T-helper 1 cell (primary cell): Measurements from ENCODE around the gene USP35.

Source experiments
- DNase-seq, 5 donors: peaks; one replicate each; pipeline ENCODE4 v3.0.0-alpha.2; 2012 to 2020
- total RNA-seq, 4 donors: gene quantifications; one replicate each; lab custom pipeline; 2026; lab: John Stamatoyannopoulos, UW

Gene USP35
- 17.7 to 27.7 (median 24.0) reads per million in 4 donors for total RNA-seq

DNA sequence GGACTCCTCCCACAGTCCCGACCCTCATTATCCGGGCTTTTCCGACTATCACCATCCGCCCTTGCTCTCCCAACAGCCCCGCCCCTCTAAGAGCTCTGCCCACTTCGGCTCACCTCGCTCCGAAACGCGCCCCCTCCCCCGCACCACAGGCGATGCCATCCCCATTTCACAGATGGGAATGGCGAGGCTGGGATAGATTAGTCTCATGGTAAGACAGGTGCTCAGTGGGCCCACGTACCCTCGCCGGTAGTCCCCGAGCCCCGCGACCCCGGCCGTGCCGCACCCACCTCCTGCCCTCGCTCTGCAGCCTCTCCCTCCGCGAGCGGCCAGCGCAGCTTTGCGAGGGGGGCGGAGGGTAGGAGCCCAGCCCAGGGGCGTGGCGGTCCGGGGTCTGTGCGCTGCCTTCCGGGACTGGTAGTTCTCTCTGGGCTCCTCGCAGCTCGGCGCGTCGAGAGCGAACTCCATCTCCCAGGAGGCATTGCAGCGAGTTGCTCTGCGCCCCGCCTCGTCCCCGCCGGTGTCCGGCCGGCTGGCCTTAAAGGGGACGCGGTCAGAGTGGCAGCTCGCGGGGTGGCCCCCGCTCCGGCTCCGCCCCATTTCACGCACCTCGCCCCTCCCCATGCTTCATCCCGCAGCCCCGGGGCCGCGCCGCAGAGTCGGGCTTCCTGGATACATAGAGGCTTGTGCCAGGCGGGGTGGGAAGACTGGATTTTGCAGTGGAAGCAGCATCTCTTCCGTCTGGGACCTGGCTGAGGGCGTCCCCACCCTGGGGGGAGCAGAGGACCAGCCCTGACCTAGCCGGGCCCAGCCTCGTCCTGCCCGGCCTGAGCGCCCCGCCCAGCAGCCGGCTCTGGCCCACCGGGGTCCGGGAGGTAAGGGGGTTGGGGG, at the start of gene USP35, which contains the start of gene KCTD21:
TSS of gene USP35 (plus strand) at position 634 of the 888 bp plus-strand sequence. CDS start 7,327 bp downstream, outside the sequence.
TSS of gene KCTD21 (minus strand) at position 341 of the 888 bp plus-strand sequence. CDS start 14,072 bp downstream, outside the sequence.
- peak; percentile 80 to 95 (median 85) for DNase-seq

GRCh38 chr11:78139422-78140391, 49.0 kb upstream of the USP35 start, which contains the start of gene ALG8:
ALG8 (minus strand) TSS chr11:78139626; CDS start chr11:78139588, 38 bp downstream.
- peak; percentile 89 to 97 (median 92) for DNase-seq

GRCh38 chr11:78140392-78141077, 48.2 kb upstream of the USP35 start:
- peak in 1 of 5 donors; percentile 10 for DNase-seq

DNA sequence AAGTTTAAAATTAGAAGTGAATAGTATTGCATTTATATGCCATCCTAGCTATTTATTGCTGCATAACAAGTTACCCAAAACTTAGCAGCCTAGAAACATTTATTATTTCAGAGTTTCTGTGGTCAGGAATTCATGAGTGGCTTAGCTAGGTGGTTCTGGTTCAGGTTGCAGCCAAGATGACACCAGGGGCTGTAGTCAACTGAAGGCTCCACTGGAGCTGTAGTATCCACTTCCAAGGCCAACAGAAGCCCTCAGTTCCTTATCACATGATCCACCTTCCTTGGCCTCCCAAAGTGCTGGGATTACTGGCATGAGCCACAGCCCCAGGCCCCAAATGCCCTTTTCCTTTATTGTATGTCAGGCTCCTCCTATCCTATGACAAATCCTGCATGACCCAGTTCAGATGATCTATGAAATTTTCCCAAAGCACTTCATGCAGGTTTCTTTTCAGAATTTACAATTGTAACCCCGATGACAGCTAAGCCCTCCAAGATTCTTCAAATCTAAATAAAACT, 43.2 kb upstream of the USP35 start:
- no peak for DNase-seq

- DNase-seq, result no peak
Observed at GRCh38 chr11:78147807-78148206, 40.9 kb upstream of the USP35 start.

GRCh38 chr11:78149646-78150045, 39.1 kb upstream of the USP35 start:
- peak in 1 of 5 donors; percentile 22 for DNase-seq

DNA sequence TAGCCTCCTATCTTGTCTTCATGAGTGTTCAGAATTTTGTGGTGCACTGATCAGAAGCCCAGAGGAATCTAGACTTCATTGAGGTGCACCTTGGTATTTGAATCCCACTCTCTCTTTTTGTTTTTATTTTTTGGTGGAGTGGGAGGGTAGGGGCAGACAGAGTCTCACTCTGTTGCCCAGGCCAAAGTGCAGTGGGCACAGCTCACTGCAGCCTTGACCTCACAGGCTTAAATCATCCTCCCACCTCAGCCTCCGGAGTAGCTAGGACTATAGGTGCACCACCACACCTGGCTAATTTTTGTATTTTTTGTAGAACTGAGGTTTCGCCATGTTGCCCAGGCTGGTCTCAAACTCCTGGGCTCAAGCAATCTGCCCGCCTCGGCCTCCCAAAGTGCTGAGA, 38.4 kb upstream of the USP35 start:
- DNase-seq, result no peak

- no peak for DNase-seq
Observed at GRCh38 chr11:78150754-78151153, 38.0 kb upstream of the USP35 start.

DNA sequence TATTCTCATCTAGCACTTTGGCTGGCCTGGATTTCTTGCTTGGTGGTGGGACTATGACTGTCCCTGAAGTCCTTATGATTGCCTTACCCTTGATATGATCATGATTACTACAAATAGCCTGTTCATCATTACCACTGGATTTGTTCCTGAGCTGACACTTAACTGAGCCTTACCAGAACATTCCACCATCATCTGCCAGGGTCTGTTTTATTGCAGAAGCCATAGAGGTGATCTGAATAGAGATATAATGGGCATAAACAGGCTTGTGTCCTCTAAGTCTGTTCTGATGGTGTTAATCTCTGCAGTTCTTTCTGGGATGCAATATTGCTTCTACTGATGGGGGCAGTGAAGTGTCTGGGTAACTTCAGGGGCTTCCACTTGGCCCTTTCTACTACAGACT, 36.9 kb upstream of the USP35 start:
- DNase-seq, result no peak

- DNase-seq, result no peak
Observed at GRCh38 chr11:78156127-78156844, 32.4 kb upstream of the USP35 start.

DNA sequence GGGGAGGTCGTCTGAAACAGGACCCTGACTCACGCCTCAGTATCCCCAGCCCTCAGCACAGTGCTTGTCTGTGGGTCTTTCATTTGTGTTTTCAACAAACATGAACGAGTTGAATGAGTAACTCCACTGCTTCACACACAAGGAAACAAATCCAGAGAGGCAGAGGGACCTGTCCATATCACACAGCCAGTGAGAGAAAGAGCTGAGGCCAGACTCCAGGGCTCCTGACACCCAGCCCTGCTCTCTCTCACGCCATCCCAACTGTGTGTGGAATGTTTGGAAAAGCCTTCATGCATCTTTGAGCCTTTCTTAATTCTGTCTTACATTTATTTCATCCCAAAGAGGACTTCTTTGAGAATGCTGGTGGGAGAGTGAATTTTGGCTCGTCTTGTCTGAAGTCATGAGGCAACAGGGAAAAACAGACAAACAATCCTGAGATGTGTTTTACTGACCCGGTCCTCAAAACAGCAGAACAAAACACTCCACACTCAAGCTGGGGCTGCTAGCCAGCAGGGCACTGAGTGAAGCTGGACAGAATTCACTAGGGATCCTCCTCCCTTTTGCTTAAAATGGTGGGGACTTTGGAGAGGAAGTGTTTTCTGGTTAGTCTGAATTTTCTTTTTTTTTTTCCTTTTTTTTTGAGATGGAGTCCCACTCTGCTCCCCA, 29.6 kb upstream of the USP35 start:
- no peak for DNase-seq

DNA sequence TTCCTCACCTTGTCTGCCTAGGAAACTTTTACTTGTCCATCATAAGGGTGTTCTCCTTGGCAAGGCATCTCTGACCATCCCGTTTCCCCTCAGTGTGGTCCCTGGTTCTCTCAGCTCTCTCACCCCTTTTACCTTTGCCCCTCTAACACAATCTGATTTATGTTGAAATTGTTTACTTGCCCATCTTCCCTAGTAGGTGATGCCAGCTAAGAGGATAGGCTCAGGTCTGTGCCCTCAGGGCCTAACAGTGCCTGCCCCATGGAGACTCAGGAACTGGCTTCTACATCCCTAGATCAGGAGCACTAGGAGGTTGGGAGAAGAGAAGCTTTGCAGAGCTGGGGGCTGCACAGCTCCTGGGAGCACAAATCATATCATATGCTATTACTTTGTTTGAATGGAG, 28.2 kb upstream of the USP35 start:
- no peak for DNase-seq

DNA sequence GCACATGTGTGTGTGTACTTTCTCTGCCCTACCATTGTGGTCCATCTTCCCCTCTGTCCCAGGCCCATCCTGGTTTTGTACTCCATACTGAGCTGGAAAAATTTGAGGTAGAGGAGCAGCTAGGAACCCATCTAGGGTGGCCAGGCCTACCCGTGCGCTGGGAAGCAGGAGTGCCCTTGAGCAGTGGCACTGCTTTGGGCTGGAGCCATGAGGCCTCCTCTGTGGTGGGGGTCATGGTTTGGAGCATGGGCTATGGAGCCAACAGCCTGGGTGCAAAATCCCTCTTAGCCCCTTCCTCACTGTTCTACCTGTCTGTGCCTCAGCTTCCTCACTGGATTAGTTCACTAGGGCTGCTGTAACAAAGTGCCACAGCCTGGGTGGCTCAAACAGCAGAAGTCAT, 27.4 kb upstream of the USP35 start:
- no peak for DNase-seq

GRCh38 chr11:78161962-78162371, 26.8 kb upstream of the USP35 start:
- DNase-seq, result no peak

DNA sequence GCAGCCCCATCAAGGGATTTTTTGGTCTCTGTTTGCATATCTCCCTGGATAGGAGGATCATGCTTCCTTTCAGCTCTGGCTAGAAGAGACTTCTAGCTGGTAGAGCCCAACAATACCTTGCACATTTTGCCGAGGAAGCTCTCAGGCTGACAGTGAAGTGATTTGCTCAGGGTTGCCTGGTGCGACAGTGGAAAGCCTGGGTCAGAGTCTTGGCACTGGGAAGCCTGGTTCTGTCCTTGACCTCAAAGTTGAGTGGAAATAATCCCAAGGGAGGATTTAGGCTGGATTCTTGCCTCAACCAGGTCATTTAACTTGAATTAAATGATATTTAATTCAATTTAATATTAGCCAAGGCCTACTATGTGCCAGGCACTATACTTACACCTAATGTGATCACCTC, 24.9 kb upstream of the USP35 start:
- DNase-seq, result no peak

GRCh38 chr11:78164471-78164870, 24.2 kb upstream of the USP35 start:
- no peak for DNase-seq

- no peak for DNase-seq
Observed at GRCh38 chr11:78166855-78167469, 21.8 kb upstream of the USP35 start.

DNA sequence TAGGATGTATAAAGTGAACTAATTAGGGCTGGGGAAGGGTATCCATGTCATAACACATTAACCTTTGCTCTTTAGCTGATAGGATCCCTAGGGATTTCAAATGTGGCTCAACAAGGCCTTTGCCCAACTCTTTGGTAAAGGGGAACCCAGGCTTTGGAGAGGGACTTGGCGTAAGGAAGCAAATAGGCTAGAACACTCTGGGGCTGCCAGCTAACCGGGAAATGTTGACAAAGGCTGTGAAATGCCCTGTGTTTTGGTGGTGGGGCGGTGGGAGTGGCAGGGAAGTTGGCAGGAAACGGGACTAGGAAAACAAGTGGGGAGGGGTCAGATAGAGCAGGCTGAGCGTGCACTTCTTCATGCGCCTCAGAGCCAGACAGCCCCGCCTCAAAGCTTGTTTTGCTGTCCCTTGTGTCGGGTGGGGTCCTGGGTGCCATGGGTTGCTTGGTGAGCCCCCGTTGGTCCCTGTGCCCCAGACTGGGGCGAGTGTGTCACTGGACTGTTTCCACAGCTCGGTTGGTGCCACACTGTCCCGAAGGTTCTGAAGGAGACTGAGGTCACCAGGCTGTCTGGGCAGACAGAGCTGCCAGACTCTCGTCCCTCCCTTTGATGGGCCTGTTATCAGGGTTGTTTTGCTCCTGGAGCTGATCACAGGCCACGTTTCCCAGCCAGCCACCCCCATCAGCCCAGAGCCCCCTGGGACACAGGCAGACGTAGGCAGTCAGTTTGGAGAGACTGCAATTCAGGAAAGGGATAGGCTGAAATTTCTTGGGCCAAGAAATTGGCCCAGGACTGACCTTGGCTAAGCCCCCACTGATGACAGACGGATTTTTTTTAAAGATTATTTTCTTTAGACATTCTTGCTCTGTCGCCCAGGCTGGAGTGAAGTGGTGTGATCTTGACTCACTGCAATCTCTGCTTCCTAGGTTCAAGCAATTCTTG, 19.9 kb upstream of the USP35 start:
- DNase-seq, result no peak

GRCh38 chr11:78170413-78170812, 18.3 kb upstream of the USP35 start:
- DNase-seq, result no peak
